Right lobe of liver (tissue), 4 donors: Measurements from ENCODE around the gene KLK11.

ENCODE experiments used
- CTCF ChIP-seq, 4 donors: fragments of 200-600 bp in 3 of 4; fragments of 450-650 bp in 1 of 4; IDR thresholded peaks; one replicate each; pipeline versions ENCODE4 v1.5.1 to v1.8.0; 2016 to 2022; ENCODE audit warnings: antibody characterized with exemption in 4 of 4, mild to moderate bottlenecking in 2 of 4
- POLR2A ChIP-seq: fragments of 450-650 bp; IDR thresholded peaks from one replicate; pipeline ENCODE4 v1.6.1; 2017; ENCODE audit warnings: antibody characterized with exemption, mild to moderate bottlenecking
- donor health status: DM: no; HTN: no; CAD: no.
- donor health status: DM: no; HTN: no; CAD: no.
- donor health status: DM: no; HTN: yes; CAD: no.

- TF ChIP-seq POLR2A (no peak), CTCF (IDR thresholded peaks at IDR 0.05) (no peak)
Observed at GRCh38 chr19:51024924-51025323, 1.5 kb downstream of the KLK11 start.
